OCI-LY7 (cell line): ENCODE data around the gene WNK2.

Experiments
- EZH2phosphoT487 ChIP-seq: fragments of 200-600 bp; sonication (generic); IDR thresholded peaks from 2 replicates; pipeline ENCODE4 v1.6.1; 2018; ENCODE audit warnings: low read depth, borderline replicate concordance, mild to moderate bottlenecking, mixed run types, antibody characterized with exemption, low read length, moderate library complexity, mixed read lengths
- TF ChIP-seq, protein P1 (sequence below): fragments of 200-600 bp; sonication (generic); conservative IDR thresholded peaks from 2 replicates; pipeline ENCODE4 v1.5.1; 2014; ENCODE audit warnings: mild to moderate bottlenecking, antibody characterized with exemption, low read length, moderate library complexity, mixed read lengths

DNA sequence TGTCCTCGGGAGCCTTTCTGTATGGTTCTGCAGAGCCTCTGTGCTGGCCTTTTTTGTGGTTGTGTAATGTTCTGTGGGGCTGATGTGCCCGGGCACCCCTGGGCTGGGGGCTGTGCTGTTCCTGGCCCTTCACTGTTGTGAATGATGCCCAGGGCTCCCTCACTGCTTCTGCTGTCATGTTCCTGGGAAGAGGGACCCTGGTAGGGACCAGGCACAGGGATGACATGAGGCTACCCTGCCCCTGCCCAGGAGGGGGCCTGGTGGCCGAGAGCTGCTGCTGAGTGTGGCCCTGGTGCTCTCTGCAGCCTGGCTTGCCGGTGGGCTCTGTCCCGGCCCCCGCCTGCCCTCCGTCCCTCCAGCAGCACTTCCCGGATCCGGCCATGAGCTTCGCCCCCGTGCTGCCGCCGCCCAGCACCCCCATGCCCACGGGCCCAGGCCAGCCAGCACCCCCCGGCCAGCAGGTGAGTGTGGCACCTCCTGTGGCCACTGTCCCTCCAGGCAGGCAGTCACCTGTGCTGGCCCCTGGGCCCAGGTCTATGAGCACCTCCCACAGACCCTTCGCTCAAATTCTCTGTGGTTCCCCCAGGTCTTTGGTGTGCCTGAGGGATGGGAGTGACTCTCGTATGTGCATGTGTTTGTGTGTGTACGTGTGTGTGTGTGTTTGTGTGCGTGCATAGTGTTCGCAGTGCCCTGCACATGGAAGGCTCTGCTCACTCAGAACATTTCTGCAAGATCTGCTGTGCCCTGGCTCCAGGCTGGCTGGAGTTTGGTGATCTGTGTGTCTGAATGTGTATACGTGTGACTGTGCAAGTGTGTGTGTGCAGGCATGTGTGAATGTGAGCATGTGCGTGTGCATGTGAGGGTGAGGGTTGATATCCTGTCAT lies 72.3 kb downstream of the WNK2 start:
- TF ChIP-seq, protein P1, sequence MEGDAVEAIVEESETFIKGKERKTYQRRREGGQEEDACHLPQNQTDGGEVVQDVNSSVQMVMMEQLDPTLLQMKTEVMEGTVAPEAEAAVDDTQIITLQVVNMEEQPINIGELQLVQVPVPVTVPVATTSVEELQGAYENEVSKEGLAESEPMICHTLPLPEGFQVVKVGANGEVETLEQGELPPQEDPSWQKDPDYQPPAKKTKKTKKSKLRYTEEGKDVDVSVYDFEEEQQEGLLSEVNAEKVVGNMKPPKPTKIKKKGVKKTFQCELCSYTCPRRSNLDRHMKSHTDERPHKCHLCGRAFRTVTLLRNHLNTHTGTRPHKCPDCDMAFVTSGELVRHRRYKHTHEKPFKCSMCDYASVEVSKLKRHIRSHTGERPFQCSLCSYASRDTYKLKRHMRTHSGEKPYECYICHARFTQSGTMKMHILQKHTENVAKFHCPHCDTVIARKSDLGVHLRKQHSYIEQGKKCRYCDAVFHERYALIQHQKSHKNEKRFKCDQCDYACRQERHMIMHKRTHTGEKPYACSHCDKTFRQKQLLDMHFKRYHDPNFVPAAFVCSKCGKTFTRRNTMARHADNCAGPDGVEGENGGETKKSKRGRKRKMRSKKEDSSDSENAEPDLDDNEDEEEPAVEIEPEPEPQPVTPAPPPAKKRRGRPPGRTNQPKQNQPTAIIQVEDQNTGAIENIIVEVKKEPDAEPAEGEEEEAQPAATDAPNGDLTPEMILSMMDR = no peak
- TF ChIP-seq EZH2phosphoT487 = no peak
